Islet precursor cell (in vitro differentiated cells): Measurements from ENCODE around the gene HLA-E.
A peak's percentile ranks its signal among the peaks of the same experiment; 100 is the strongest.
"Not testable (repeated sequence)": the region's sequence is repeated elsewhere in the genome, so short reads cannot be mapped to it uniquely, and the experiment has no call there.

ENCODE experiments used
- DNase-seq: peaks from one replicate; pipeline ENCODE4 v3.0.0-alpha.2; 2018

The HLA-E gene

DNA sequence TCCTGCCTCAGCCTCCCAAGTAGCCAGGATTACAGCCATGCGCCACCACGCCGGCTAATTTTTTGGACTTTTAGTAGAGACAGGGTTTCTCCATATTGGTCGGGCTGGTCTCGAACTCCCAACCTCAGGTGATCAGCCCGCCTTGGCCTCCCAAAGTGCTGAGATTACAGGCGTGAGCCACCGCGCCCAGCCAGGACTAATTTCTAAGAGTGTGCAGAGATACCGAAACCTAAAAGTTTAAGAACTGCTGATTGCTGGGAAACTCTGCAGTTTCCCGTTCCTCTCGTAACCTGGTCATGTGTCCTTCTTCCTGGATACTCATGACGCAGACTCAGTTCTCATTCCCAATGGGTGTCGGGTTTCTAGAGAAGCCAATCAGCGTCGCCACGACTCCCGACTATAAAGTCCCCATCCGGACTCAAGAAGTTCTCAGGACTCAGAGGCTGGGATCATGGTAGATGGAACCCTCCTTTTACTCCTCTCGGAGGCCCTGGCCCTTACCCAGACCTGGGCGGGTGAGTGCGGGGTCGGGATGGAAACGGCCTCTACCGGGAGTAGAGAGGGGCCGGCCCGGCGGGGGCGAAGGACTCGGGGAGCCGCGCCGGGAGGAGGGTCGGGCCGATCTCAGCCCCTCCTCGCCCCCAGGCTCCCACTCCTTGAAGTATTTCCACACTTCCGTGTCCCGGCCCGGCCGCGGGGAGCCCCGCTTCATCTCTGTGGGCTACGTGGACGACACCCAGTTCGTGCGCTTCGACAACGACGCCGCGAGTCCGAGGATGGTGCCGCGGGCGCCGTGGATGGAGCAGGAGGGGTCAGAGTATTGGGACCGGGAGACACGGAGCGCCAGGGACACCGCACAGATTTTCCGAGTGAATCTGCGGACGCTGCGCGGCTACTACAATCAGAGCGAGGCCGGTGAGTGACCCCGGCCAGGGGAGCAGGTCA, at the start of gene HLA-E:
TSS of gene HLA-E (plus strand) at position 429 of the 945 bp plus-strand sequence. CDS start at position 452, 23 bp downstream.
- peak; percentile 98 for DNase-seq

DNA sequence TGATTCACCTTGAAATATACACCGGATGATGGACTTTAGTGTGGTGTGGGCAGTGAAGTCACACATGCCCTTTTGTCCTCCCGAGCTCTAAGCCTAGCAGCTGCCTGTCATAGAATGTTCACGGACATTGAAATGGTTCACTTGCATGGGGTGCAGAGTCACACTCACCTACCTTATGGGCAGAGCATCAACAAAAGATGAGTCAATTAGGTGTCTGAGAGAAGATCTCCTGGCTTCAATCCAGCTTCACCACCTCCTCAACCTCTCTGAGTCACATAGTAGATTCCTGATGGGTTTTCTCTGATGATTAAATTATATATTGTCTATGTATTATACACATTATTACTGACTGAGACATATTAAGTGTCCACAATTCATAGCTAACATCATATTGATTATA, 48.1 kb upstream of the HLA-E start:
- DNase-seq = no peak

- peak; percentile 68 for DNase-seq
Measured at GRCh38 chr6:30443657-30444450, 45.5 kb upstream of the HLA-E start.

DNA sequence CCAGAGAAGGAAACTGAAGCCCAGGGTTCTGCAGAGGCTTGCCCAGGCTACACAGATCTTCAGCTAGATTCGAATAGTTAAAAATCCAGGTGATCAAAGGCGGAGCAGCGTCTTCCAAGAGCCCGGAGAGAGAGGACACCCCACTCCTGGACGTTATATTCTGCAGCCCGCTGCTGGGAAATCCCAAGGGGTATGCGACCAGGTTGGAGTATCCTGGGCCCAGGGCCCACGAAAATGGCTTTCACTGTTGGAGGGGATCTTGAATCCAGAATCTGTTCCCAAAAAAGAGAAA, 44.9 kb upstream of the HLA-E start:
- DNase-seq = no peak

DNA sequence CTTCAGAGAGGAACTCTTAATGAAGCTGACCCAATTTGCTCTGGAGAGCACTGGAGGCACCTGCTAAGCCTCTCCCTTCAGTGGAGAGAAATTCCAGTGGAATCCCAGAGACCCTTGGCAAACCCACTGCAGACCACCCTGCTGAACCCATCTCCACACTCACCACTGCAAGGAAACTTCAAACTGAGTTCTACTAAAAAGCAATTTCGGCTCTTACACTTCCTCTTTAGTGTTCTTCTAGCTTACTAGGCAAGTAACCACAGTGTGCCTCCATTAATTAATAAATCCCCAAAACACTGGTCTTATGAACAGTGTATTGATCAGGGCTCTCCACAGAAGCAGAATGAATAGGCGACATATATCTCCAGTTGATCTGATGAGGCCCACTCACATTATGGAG, 43.0 kb upstream of the HLA-E start:
- no peak for DNase-seq

GRCh38 chr6:30447237-30447636, 42.1 kb upstream of the HLA-E start:
- DNase-seq = peak; percentile 87

- DNase-seq = no peak
Measured at GRCh38 chr6:30450548-30450908, 38.8 kb upstream of the HLA-E start.

GRCh38 chr6:30450909-30451841, 38.1 kb upstream of the HLA-E start:
- no peak for DNase-seq

GRCh38 chr6:30452736-30453507, 36.4 kb upstream of the HLA-E start:
- no peak for DNase-seq

DNA sequence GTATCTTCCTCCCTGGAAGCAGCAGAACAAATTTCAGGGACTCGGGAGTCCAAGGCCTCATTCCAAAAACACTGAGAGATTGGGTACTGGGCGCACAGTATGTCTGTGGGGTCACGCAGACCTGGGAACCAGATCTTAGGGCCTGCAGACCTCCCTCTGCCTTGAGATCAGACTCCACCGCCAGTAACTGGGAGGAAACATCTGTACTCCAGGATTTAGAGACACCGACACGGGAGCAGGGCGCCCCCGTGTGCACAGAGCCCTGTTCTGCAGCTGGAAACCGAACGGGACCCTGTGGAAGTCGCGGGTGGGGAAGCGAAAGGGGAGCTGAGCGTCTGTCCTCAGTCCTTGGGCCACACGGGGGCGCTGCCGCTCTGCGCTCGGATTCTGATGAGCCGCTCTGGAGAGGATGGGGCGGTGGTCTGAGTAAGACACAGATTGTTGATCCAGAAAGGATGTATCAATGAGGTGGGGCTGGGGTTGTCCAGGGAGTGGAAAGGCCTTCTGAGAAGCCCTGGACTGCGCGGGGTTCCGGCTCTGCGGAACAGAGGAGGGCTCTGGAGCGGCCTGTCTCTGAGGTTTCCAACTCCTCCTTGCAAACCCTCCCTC, 35.7 kb upstream of the HLA-E start:
- DNase-seq = peak; percentile 96

- DNase-seq = no peak
Measured at GRCh38 chr6:30459145-30459544, 30.2 kb upstream of the HLA-E start.

DNA sequence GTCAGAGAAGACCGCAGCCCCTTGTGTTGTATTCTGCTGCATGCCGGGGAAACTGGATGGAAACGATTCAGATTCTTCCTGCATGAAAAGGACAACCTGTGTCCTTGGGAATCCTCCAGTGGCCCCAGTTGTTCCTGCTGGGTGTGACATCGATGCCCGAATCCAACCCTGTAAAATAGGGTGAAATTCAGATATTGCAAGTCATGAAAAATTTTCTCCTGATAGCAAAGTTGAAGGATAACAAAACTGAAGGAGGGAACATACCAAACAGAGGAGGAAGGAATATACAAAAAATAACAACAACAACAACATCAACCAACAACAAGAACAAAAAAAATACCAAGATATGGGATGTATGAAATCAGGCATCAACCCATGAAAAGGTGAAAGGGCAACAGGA, 28.3 kb upstream of the HLA-E start:
- DNase-seq = no peak

DNA sequence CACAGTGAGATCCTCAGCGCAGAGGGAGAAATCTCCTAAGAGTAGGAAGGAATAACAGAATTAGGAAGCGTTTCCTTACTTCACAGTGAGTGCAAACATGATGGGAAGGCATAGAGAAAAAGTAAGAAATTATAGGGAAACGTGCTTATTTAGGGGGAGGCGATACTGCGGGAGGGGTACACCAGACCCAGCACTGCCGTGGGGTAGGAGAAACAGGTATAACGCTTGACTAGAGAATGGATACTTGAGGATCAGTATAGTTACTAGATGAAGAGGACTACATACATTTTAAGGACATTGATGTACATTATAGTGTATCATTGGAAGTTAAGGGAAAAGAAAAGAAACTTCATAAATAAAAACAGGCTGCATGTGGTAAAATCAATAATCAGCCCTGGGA, 26.8 kb upstream of the HLA-E start:
- no peak for DNase-seq

- no peak for DNase-seq
Measured at GRCh38 chr6:30463242-30463641, 26.1 kb upstream of the HLA-E start.

DNA sequence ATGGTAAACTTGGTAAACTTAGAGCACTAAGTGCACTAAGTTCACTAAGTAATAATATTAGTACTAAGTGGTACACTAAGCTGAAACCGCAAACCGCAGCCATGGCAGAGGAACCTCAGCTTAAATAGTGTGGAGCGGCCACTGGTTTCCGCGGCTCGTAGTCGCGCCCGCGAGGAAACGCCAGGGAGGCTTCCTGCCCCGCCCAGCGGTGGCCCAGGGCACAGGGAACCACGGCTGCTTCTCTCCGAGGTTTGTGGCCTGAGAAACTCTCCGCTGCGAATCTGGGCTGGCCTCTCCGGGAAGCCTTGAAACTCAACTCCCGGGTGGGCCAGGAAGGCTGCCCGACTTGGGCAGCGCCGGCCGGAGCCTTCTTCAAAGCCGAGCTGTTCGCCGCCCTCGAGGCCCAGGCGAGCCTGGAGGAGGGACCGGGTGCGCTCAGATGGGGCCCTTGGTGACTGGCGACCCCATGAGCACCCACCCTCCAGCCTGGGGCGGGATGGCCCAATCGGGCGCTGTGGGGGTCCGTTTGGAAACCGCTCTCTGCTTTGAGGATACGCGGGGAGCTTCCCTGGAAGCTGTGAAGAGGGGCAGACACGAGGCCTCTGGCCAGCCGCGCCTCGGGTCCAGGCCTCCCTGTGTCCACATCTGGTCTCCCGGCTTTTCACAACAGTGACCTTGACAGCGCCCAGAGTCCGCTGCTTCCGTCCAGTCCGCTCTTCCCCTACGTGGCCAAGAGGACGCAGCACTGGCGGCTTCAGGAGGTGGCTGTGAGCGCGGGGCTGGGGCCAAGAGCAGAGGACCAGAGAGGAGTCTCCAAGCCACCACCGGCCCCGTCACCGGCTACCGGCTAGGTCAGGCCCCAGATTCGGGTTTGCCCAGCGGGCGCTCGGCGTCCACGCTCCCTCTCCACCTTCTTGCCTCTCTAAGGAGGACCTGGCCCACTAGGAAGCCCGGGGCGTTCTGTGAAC, 25.4 kb upstream of the HLA-E start:
- DNase-seq = no peak

DNA sequence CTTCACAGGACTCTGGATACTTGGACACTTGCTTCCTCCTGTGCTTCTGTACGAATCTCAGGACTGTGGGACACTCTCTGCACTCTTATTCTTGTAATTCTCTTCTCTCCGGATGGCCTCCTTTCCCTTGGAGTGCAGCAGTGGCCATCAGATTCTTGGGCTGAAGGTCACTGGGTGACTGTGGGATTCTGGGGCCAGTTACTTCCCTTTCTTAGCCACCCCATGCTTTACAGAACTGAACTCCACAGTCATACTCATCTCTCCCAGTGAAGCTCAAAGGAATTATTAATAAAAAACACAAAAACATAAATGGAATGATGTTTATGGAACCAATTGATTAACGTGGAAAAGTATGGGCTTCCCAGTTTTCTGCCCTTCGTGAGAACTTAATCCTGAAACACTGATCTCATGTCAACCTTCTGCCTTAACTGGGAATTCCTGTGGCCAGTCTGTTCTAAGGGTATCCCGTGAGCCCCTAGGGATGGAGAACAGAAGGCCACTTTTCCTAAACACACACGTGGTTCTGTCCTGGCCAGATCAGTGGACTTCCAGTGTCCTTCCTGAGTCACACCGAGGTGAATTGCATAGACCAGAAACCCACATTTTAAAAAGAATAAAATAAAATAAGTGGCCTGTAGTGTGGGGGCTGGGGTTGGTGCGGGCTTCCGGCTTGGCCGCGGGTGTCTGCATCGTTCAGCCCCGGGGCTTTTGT, 23.6 kb upstream of the HLA-E start:
- no peak for DNase-seq

DNA sequence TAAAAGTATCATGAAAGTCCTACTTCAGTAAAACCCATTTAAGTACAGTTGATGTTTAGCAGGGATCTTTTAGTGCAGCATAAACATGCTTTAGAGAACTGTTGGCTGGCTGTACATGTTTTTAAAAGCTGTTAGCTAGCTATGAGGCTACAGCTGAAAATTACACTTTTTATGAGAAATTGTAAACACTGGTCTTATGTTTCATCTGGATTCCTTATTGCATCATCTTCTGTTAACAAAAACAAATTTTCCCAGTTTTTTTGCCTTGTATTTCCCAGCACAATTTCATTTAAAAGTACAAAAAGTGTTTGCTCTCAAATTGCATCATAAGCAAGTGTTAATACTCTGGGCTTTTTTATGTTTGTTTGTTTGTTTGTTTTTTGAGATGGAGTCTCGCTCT, 18.3 kb upstream of the HLA-E start:
- no peak for DNase-seq

GRCh38 chr6:30475116-30475515, 14.2 kb upstream of the HLA-E start:
- DNase-seq = not testable (repeated sequence)

DNA sequence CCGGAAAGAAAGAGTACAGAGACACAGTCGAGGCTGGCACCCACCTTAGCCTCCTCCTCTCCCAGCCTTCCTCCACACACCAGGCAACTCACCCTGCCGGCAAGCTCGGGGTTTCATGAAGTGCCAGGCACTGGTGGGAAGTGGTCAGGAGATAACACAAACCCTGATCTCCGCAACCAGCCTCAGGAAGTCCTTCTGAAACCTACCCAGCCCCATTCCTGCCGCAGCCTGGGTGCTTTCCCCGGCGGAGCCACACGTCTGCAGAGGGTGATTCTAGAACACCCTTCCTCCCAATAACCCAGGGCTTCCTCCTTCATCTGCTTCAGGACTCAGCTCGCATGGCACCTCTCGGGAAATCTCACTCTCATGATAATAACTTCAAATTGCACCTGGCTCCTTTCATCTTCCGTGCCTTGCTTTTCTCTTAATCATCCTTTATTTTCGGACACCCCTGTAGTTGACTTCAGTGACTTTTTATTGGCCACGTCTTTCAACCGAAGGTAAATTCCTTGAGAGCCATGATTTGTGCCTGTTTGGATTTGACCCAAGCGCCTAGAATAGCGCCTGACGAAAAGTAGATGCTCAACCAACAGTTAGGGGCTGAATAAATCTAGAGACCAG, 8.7 kb upstream of the HLA-E start:
- no peak for DNase-seq
